ENCODE data around the gene ALDH4A1.

DNA sequence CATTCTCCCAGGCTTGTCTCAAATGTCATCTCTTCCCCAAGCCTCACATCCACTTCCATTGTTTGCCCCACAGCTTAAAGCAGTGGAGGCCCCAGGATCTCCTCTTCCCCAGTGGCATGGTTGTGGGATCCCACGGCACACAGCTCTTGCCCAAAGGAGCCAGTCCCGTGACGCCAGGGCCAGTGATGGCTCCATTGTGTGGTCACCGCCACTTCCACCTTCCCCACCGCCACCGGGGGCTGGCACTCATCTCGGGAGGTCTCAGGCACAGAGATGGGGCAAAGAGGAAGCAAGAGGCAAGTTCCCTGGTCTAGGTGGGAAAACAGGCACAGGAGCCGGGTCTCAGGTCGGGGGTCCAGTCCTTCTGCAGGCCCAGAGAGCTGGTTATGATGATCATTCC is 22.9 kb upstream of the ALDH4A1 start:
- TF ChIP-seq POLR2A (IDR thresholded peaks at IDR 0.05; ENCODE audit: low read depth, low read length) = no peak
- TF ChIP-seq POLR2AphosphoS5 (IDR thresholded peaks at IDR 0.05; ENCODE audit: low read depth, low read length) = no peak
- TF ChIP-seq TAF1 (IDR thresholded peaks at IDR 0.05; ENCODE audit: borderline replicate concordance, low read depth, low read length) = no peak
